ENCODE measurements around the gene RBM15B.

Gene RBM15B

GRCh38 chr3:51422211-51422610, 31.1 kb downstream of the RBM15B start:
- no peaks in the 10 kb centered on the region for H3K27me3 ChIP-seq (ENCODE audit: insufficient read depth, poor library complexity, severe bottlenecking)
- no peaks in the 10 kb centered on the region for H3K9me3 ChIP-seq (ENCODE audit: severe bottlenecking)
- H3K4me1 ChIP-seq (ENCODE audit: insufficient read depth, poor library complexity, severe bottlenecking): no peaks in the 10 kb centered on the region
- H3K36me3 ChIP-seq (ENCODE audit: low read depth): peaks cover 64% of the 10 kb centered on the region
- H3K4me3 ChIP-seq (ENCODE audit: severe bottlenecking): no peak overlapping the region
- no peak for DNase-seq (ENCODE audit: low spot score)
- no peak for TF ChIP-seq CTCF (IDR thresholded peaks at IDR 0.05; ENCODE audit: poor library complexity, severe bottlenecking)
- H3K27ac ChIP-seq (ENCODE audit: poor library complexity, severe bottlenecking): no peak overlapping the region
- ATAC-seq (ENCODE audit: low read depth): no peak

GRCh38 chr3:51426921-51427320, 35.8 kb downstream of the RBM15B start:
- TF ChIP-seq CTCF (IDR thresholded peaks at IDR 0.05; ENCODE audit: poor library complexity, severe bottlenecking): no peak

GRCh38 chr3:51429138-51429537, 38.1 kb downstream of the RBM15B start:
- no peaks in the 10 kb centered on the region for H3K27me3 ChIP-seq (ENCODE audit: insufficient read depth, poor library complexity, severe bottlenecking)
- no peak overlapping the region for H3K4me3 ChIP-seq (ENCODE audit: severe bottlenecking)
- H3K9me3 ChIP-seq (ENCODE audit: severe bottlenecking): no peaks in the 10 kb centered on the region
- H3K4me1 ChIP-seq (ENCODE audit: insufficient read depth, poor library complexity, severe bottlenecking): no peaks in the 10 kb centered on the region
- no peak for ATAC-seq (ENCODE audit: low read depth)
- peaks cover 71% of the 10 kb centered on the region for H3K36me3 ChIP-seq (ENCODE audit: low read depth)
- DNase-seq (ENCODE audit: low spot score): no peak
- TF ChIP-seq CTCF (IDR thresholded peaks at IDR 0.05; ENCODE audit: poor library complexity, severe bottlenecking): no peak
- no peak overlapping the region for H3K27ac ChIP-seq (ENCODE audit: poor library complexity, severe bottlenecking)

More at GRCh38 chr3:51426921-51427320, 35.8 kb downstream of the RBM15B start:
- H3K4me3 ChIP-seq (ENCODE audit: severe bottlenecking): no peak overlapping the region
- no peak overlapping the region for H3K27ac ChIP-seq (ENCODE audit: poor library complexity, severe bottlenecking)
- no peak for ATAC-seq (ENCODE audit: low read depth)
- no peaks in the 10 kb centered on the region for H3K9me3 ChIP-seq (ENCODE audit: severe bottlenecking)
- DNase-seq (ENCODE audit: low spot score): no peak
- peaks cover 64% of the 10 kb centered on the region for H3K36me3 ChIP-seq (ENCODE audit: low read depth)
- H3K4me1 ChIP-seq (ENCODE audit: insufficient read depth, poor library complexity, severe bottlenecking): no peaks in the 10 kb centered on the region
- H3K27me3 ChIP-seq (ENCODE audit: insufficient read depth, poor library complexity, severe bottlenecking): no peaks in the 10 kb centered on the region

- Histone ChIP-seq H3K27ac (ENCODE audit: poor library complexity, severe bottlenecking) (no peak overlapping the region), H3K36me3 (ENCODE audit: low read depth) (peaks cover 58% of the 10 kb centered on the region), H3K4me3 (ENCODE audit: severe bottlenecking) (no peak overlapping the region), H3K9me3 (ENCODE audit: severe bottlenecking) (no peaks in the 10 kb centered on the region), H3K4me1 (ENCODE audit: insufficient read depth, poor library complexity, severe bottlenecking) (no peaks in the 10 kb centered on the region), H3K27me3 (ENCODE audit: insufficient read depth, poor library complexity, severe bottlenecking) (no peaks in the 10 kb centered on the region)
- ATAC-seq (ENCODE audit: low read depth) (no peak), DNase-seq (ENCODE audit: low spot score) (no peak)
- no peak for TF ChIP-seq CTCF (IDR thresholded peaks at IDR 0.05; ENCODE audit: poor library complexity, severe bottlenecking)
Observed at GRCh38 chr3:51434110-51434509, 43.0 kb downstream of the RBM15B start.

- Histone ChIP-seq H3K9me3 (ENCODE audit: severe bottlenecking) (no peaks in the 10 kb centered on the region), H3K36me3 (ENCODE audit: low read depth) (peaks cover 51% of the 10 kb centered on the region), H3K27me3 (ENCODE audit: insufficient read depth, poor library complexity, severe bottlenecking) (no peaks in the 10 kb centered on the region), H3K27ac (ENCODE audit: poor library complexity, severe bottlenecking) (no peak overlapping the region), H3K4me3 (ENCODE audit: severe bottlenecking) (no peak overlapping the region), H3K4me1 (ENCODE audit: insufficient read depth, poor library complexity, severe bottlenecking) (no peaks in the 10 kb centered on the region)
- DNase-seq (ENCODE audit: low spot score): no peak
- peak; percentile 57; the same call in 1 of the 3 replicates for ATAC-seq (ENCODE audit: low read depth)
- peak; percentile 71 for TF ChIP-seq CTCF (IDR thresholded peaks at IDR 0.05; ENCODE audit: poor library complexity, severe bottlenecking)
Observed at GRCh38 chr3:51434746-51435327, 43.8 kb downstream of the RBM15B start.

Measured in RWPE2 (cell line).